Hypothalamus (tissue), 51 donors: Measurements from ENCODE around the gene C11orf98.
A peak's percentile ranks its signal among the peaks of the same experiment; 100 is the strongest.
"Not testable (repeated sequence)": the region's sequence is repeated elsewhere in the genome, so short reads cannot be mapped to it uniquely, and the experiment has no call there.

Experiments used
- DNase-seq, 51 donors: peaks; one replicate each; lab custom pipeline; 2025; lab: John Stamatoyannopoulos, UW

The C11orf98 gene

GRCh38 chr11:62687508-62688396 is 22.7 kb upstream of the C11orf98 start:
- no peak for DNase-seq

- DNase-seq, result no peak
These were observed 17.5 kb upstream of the C11orf98 start for GRCh38 chr11:62682518-62682917.

GRCh38 chr11:62680825-62681240 is 15.8 kb upstream of the C11orf98 start:
- DNase-seq, result no peak

GRCh38 chr11:62678770-62679696 is 14.0 kb upstream of the C11orf98 start, which contains the start of gene UBXN1:
Gene UBXN1, minus strand, starts transcription at chr11:62679073. Its CDS starts 150 bp downstream, at chr11:62678923.
- peak; percentile 58 to 93 (median 81) for DNase-seq

GRCh38 chr11:62678433-62678769 is 13.4 kb upstream of the C11orf98 start:
- DNase-seq, result no peak

GRCh38 chr11:62677714-62678113 is 12.7 kb upstream of the C11orf98 start:
- no peak for DNase-seq

GRCh38 chr11:62677156-62677555 is 12.1 kb upstream of the C11orf98 start:
- DNase-seq, result no peak

- DNase-seq, result no peak
These were observed 11.7 kb upstream of the C11orf98 start for GRCh38 chr11:62676698-62677097.

- DNase-seq, result not testable (repeated sequence)
These were observed 10.4 kb upstream of the C11orf98 start for GRCh38 chr11:62675415-62675814.

GRCh38 chr11:62673196-62673525 is 8.2 kb upstream of the C11orf98 start:
- DNase-seq, result no peak

- peak; percentile 42 to 91 (median 71) for DNase-seq
These were observed 6.8 kb upstream of the C11orf98 start, which contains the start of the genes LBHD1 and UQCC3 for GRCh38 chr11:62671608-62672389. Gene LBHD1, minus strand, starts transcription at chr11:62672267. Its CDS starts 2,236 bp downstream, at chr11:62670031. Gene UQCC3, plus strand, starts transcription at chr11:62671673. Its CDS starts 73 bp downstream, at chr11:62671746.

GRCh38 chr11:62671236-62671607 is 6.2 kb upstream of the C11orf98 start:
- no peak for DNase-seq

GRCh38 chr11:62669420-62670161 is 4.6 kb upstream of the C11orf98 start:
- no peak for DNase-seq

GRCh38 chr11:62667460-62667859 is 2.5 kb upstream of the C11orf98 start:
- no peak for DNase-seq

GRCh38 chr11:62666259-62666926 is 1.4 kb upstream of the C11orf98 start:
- peak in 1 of 51 donors; percentile 28 for DNase-seq

GRCh38 chr11:62665599-62666258 is 719 bp upstream of the C11orf98 start:
- peak in 31 of 51 donors; percentile 14 to 71 (median 49) for DNase-seq

- peak in 10 of 51 donors; percentile 56 to 73 (median 63) for DNase-seq
These were observed 470 bp downstream of the C11orf98 start for GRCh38 chr11:62664405-62665074.
